ENCODE measurements around the gene CIAO2A.

The CIAO2A gene

DNA sequence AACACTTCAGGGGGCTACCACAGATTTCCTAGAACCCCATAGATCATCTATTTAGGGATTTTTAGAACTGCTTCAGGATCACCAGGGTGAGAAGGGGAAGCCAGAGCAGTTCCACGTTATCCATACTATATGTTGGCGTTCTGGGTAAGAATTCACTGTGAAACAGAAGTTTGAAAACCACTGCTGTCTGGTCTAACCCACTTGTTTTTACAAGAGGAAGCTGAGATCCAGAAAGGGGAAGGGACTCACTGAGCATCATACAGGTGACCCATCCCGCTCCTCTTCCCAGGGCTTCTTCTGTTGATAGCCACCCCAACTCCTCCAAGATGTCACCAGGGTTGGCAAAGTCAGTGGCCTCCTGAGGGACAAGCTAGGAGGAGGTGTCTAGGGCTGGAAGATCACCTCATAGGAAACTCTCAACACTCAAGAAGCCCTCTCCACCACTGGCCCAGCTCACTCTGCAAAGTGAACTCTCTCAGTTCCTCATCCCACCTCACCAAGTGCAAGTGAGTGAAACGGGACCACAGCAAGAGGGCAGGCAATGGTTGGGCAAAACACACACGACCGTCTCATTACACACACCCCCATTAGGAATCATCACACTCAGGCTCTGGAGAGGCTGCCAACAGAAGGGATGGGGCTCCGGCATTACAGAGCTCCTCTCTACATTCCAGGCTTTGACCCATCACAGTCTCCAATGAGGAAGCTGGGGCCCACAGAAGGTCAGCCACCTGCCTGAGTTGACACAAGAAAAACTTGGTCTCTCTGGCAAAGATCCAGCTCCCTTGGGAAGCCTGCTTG lies 49.1 kb downstream of the CIAO2A start:
- no peak for DNase-seq (ENCODE audit: low spot score)

- no peak for DNase-seq (ENCODE audit: low spot score)
These were observed 54.6 kb downstream of the CIAO2A start for GRCh38 chr15:64038878-64039610.

GRCh38 chr15:64037966-64038365 lies 55.7 kb downstream of the CIAO2A start:
- no peak for DNase-seq (ENCODE audit: low spot score)

GRCh38 chr15:64037116-64037515 lies 56.5 kb downstream of the CIAO2A start:
- no peak for DNase-seq (ENCODE audit: low spot score)

- no peak for DNase-seq (ENCODE audit: low spot score)
These were observed 58.1 kb downstream of the CIAO2A start for GRCh38 chr15:64035525-64035924.

- no peak for DNase-seq (ENCODE audit: low spot score)
These were observed 59.1 kb downstream of the CIAO2A start for GRCh38 chr15:64034519-64034918.

DNA sequence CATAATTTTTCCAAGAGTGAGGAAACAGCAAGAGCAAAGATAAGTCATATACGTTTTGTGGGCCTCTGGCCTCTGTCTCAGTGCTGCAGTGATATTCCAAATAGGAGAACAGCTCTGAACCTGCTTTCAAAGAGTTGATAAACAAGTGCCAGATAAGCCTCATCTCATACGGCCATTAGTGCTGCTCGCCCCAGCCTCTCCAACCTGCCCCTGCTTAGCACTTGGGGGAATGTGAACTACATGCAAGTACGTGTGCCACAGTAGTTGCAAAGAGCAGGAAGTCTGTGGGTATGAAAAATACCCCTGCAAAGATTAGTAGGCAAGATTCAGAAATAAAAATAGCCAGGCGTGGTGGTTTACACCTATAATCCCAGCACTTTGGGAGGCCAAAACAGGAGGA lies 61.3 kb downstream of the CIAO2A start:
- DNase-seq (ENCODE audit: low spot score) = no peak

DNA sequence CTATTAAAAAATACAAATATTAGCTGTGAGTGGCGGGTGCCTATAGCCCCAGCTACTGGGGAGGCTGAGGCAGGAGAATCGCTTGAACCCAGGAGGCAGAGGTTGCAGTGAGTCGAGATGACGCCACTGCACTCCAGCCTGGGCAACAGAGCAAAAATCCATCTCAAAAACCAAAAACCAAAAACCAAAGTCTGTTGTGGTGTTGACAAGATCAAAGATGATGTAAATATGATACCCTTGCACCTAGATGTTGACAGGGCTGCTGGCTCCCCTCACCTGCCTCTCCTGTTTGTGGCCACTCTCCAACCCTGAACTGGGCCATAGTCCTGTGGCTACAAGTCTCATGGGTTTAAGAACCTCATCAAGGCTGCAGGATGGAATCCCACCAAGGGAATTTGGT lies 63.5 kb downstream of the CIAO2A start:
- no peak for DNase-seq (ENCODE audit: low spot score)

DNA sequence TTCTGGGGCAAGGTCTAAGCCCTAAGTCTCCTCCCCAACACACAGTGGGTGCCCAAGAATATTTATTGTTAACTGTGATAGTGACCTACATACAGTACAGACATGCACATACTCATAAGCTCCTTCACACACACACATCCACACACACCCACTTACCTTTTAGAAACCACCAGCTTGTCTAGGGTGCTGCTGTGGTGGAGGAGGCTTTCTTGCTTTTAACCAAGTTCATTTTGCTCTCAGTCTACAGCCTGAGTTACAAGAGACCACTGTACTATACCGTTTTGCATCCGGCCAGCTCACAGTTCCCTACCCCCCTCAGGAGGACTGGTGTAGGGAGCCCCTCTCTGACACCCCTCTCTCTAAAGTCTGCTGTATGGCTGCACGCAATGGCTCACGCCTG lies 64.0 kb downstream of the CIAO2A start:
- DNase-seq (ENCODE audit: low spot score) = no peak

DNA sequence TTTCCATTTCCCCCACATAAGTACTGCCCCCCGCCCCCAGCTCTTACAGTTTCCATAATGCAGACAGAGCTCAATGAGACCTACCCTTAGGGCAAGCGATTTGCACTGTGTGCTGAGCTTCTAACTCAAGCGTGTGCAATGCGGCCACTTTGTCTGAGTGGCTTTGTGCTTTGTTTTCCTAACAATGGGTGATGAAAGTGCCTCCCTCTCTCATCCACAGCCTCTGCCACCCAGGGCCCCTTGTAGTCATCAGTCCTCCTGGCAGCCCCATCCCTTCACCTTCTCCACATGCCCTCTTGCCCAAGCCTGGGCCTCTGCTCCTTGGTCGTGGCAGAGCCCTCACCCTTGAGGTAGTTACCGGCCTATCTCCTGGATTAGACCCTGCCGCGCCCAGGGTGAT lies 64.5 kb downstream of the CIAO2A start:
- DNase-seq (ENCODE audit: low spot score) = no peak

GRCh38 chr15:64026591-64026990 lies 67.0 kb downstream of the CIAO2A start:
- DNase-seq (ENCODE audit: low spot score) = no peak

DNA sequence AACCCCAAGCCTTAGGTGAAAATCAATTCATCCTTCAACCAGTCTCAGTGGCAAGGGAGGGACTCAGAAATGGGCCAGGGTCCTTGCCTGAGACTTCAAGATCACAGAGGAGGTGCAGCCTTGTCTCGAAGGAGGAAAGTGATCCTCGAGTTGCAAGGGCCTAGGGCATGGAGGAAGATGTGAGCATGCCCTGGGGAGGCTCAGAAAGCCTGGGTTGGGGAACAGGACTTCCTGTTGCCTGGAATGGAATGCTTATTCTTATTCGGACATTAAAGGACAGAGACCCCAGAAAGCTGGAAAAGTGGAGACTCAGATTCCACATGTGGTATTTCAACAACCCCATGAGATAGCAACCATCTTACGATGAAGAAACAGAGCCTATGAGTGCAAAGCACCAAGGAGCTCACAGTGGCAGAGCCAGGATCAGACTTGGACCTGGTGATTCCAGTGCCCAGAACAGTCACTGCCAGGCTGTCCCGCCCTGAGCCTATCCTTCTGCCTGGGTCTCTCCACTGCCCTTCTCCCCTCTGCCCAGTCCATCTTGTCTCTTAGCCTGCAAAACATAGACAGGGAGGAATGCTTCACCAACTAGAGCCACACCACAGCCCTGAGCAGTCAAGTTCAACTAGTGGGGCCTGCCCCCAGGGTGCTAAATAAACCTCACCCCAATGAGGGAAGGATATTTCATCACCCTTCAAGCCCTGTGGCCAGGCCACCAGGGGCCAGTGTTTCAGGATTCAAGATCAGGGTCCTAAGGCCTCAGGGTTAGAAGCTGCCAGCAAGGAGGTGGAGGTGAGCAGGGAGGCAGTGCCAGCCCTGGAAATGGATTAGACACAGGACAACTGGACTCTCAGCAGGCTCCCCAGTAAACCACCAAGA lies 69.2 kb downstream of the CIAO2A start:
- DNase-seq (ENCODE audit: low spot score) = no peak

DNA sequence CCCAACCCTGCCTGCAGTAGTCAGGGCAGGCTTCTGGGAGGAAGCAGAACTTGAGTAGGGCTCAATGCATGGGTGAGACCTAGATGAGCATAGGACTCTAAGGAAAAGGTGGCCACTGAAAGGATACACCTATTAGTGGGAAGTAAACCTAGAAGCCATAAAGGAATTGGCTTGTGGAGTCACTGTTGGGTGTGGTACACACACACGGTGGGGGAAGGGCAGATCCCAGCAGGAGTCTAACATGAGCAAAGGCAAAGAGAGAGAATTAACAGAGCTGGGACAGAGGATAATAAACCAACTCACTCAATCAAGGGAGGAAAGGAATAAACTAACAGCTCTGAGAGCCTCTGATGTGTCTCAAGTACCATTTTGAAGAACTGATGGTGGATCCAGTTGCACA lies 70.4 kb downstream of the CIAO2A start:
- DNase-seq (ENCODE audit: low spot score) = no peak

- DNase-seq (ENCODE audit: low spot score) = no peak
These were observed 71.1 kb downstream of the CIAO2A start for GRCh38 chr15:64022571-64022970.

Data from iPS-NIHi11 (cell line).